Liver (tissue), 9 donors: ENCODE data around the gene FBXO3. TPM values are rescaled to one million over a fixed set of nuclear protein-coding genes. Genes with fewer than 3 reads are reported as not detected.

ENCODE experiments used
- DNase-seq: peaks from one replicate; pipeline ENCODE4 v3.0.0-alpha.2; 2017; ENCODE audit warnings: low spot score
- H3K27ac ChIP-seq, 2 donors: one replicate each; pipeline ENCODE4 v1.7.0; 2013; ENCODE audit warnings: inconsistent platforms in 2 of 2, low read length in 2 of 2, control low read depth in 1 of 2, low read depth in 1 of 2, mild to moderate bottlenecking in 1 of 2
- H3K27me3 ChIP-seq, 4 donors: one replicate each; pipeline versions ENCODE4 v1.6.1 to v1.7.0; 2013; ENCODE audit warnings: low read length in 3 of 4, inconsistent platforms in 1 of 4, mild to moderate bottlenecking in 1 of 4, moderate library complexity in 1 of 4; ENCODE audit not compliant: control insufficient read depth in 4 of 4, insufficient read depth in 4 of 4
- H3K36me3 ChIP-seq, 4 donors: one replicate each; pipeline versions ENCODE4 v1.6.1 to v1.7.0; 2013; ENCODE audit warnings: low read length in 3 of 4, mild to moderate bottlenecking in 3 of 4, low read depth in 1 of 4, moderate library complexity in 1 of 4; ENCODE audit not compliant: control insufficient read depth in 4 of 4, insufficient read depth in 3 of 4
- H3K4me1 ChIP-seq, 4 donors: one replicate each; pipeline versions ENCODE4 v1.6.1 to v1.7.0; 2013; ENCODE audit warnings: low read length in 3 of 4, mild to moderate bottlenecking in 3 of 4, moderate library complexity in 1 of 4; ENCODE audit not compliant: control insufficient read depth in 4 of 4, insufficient read depth in 4 of 4
- H3K4me3 ChIP-seq, 3 donors: one replicate each; pipeline versions ENCODE4 v1.6.1 to v1.7.0; 2013; ENCODE audit warnings: low read length in 3 of 3, control low read depth in 1 of 3, low read depth in 1 of 3, mild to moderate bottlenecking in 1 of 3
- H3K9ac ChIP-seq, 2 donors: one replicate each; pipeline ENCODE4 v1.7.0; 2013; ENCODE audit warnings: low read length in 2 of 2, mild to moderate bottlenecking in 2 of 2, moderate library complexity in 2 of 2, control low read depth in 1 of 2, low read depth in 1 of 2
- H3K9me3 ChIP-seq, 4 donors: one replicate each; pipeline versions ENCODE4 v1.6.1 to v1.7.0; 2013; ENCODE audit warnings: low read length in 3 of 4; ENCODE audit not compliant: control insufficient read depth in 4 of 4
- CTCF ChIP-seq: fragments of 150-350 bp; IDR thresholded peaks from 2 replicates; pipeline ENCODE4 v1.5.1; 2017; ENCODE audit warnings: improper control_type of control experiment, low read depth, low read length; ENCODE audit not compliant: missing input control
- EGR1 ChIP-seq, 2 donors: IDR thresholded peaks; 2 replicates each; pipeline ENCODE4 v1.6.1; 2016 to 2018; ENCODE audit warnings: antibody characterized with exemption in 2 of 2, low read depth in 2 of 2
- FOXA1 ChIP-seq: IDR thresholded peaks from 2 replicates; pipeline ENCODE4 v1.6.1; 2016; ENCODE audit warnings: antibody characterized with exemption
- HNF4A ChIP-seq, 2 donors: conservative IDR thresholded peaks; 2 replicates each; pipeline ENCODE4 v1.6.1; 2016; ENCODE audit warnings: antibody characterized with exemption in 2 of 2, mild to moderate bottlenecking in 2 of 2
- JUND ChIP-seq, 2 donors: IDR thresholded peaks; 2 replicates each; pipeline ENCODE4 v1.6.1; 2016; ENCODE audit warnings: antibody characterized with exemption in 2 of 2
- MAX ChIP-seq: IDR thresholded peaks from 2 replicates; pipeline ENCODE4 v1.6.1; 2016; ENCODE audit warnings: antibody characterized with exemption
- NR2F2 ChIP-seq: IDR thresholded peaks from 2 replicates; pipeline ENCODE4 v1.6.1; 2016; ENCODE audit warnings: antibody characterized with exemption
- REST ChIP-seq: IDR thresholded peaks from 2 replicates; pipeline ENCODE4 v1.6.1; 2016; ENCODE audit warnings: antibody characterized with exemption, mild to moderate bottlenecking
- SP1 ChIP-seq: IDR thresholded peaks from 2 replicates; pipeline ENCODE4 v1.6.1; 2018; ENCODE audit warnings: antibody characterized with exemption, mild to moderate bottlenecking
- YY1 ChIP-seq: IDR thresholded peaks from 2 replicates; pipeline ENCODE4 v1.6.1; 2016; ENCODE audit warnings: antibody characterized with exemption, mild to moderate bottlenecking
- ZBTB33 ChIP-seq: IDR thresholded peaks from 2 replicates; pipeline ENCODE4 v1.6.1; 2016; ENCODE audit warnings: antibody characterized with exemption
- WGBS: extraction: QIAGEN DNeasy Blood & Tissue Kit; methylation state at CpG from one replicate; pipeline ENCODE4 v1.1.7; 2013; 5-methylcytosine and 5-hydroxymethylcytosine counted together
- polyA plus RNA-seq, 2 donors: library from polyadenylated mRNA; stranded (reverse) in 1 of 2; unstranded in 1 of 2; fragments of 200-250 nt in 1 of 2; fragments of >200 nt in 1 of 2; fragmentation: Nextera tagmentation in 1 of 2; extraction: Ambion mirVana in 1 of 2; gene quantifications; one replicate each; pipeline versions ENCODE4 v1.2.1 to v1.2.3, GENCODE V29; 2013 to 2015
- total RNA-seq, 2 donors: library from RNA; depleted of rRNA; stranded (reverse); fragments of >200 nt; gene quantifications; one replicate each; pipeline ENCODE4 v1.2.3, GENCODE V29; 2014
- donor health status: healthy.
- donor health status: healthy.
- donor health status: healthy.
- donor health status: healthy.
- donor health status: healthy.

The FBXO3 gene
- total and polyA plus RNA-seq, 4 donors: 12.2 to 36.4 (median 18.8) TPM

GRCh38 chr11:33723238-33723881, 51.0 kb downstream of the FBXO3 start:
- Histone ChIP-seq H3K9me3 (no peaks in the 10 kb centered on the region), H3K27ac (peak overlapping the region; percentile 42 to 81), H3K4me3 (no peak overlapping the region), H3K27me3 (no peaks in the 10 kb centered on the region), H3K4me1 (peaks cover 0 to 9% (median 7%) of the 10 kb centered on the region in 4 donors), H3K9ac (no peak overlapping the region), H3K36me3 (peaks cover 4 to 27% (median 13%) of the 10 kb centered on the region in 4 donors)
- peak in 1 of 2 donors; percentile 59 for TF ChIP-seq JUND (IDR thresholded peaks at IDR 0.05)
- TF ChIP-seq HNF4A (conservative IDR thresholded peaks at IDR 0.05): no peak
- TF ChIP-seq SP1: peak; percentile 24
- TF ChIP-seq FOXA1: no peak
- DNase-seq: no peak
- 79% methylated on average over 6 of the region's 6 CpGs for WGBS

- Histone ChIP-seq H3K9me3 (no peaks in the 10 kb centered on the region), H3K36me3 (peaks cover 4 to 27% (median 13%) of the 10 kb centered on the region in 4 donors), H3K27ac (peak overlapping the region; percentile 26 to 69), H3K27me3 (no peaks in the 10 kb centered on the region), H3K4me1 (peaks cover 0 to 9% (median 7%) of the 10 kb centered on the region in 4 donors), H3K9ac (no peak overlapping the region), H3K4me3 (no peak overlapping the region)
- no peak for DNase-seq
- WGBS: 89% methylated on average over 2 of the region's 2 CpGs
- TF ChIP-seq YY1: no peak
- TF ChIP-seq EGR1 (IDR thresholded peaks at IDR 0.05; ENCODE audit: low read depth in 2 of 2): no peak
- TF ChIP-seq MAX: no peak
- no peak for TF ChIP-seq NR2F2
- TF ChIP-seq FOXA1: no peak
- no peak for TF ChIP-seq HNF4A (conservative IDR thresholded peaks at IDR 0.05)
- TF ChIP-seq ZBTB33: no peak
Observed at GRCh38 chr11:33722590-33723234, 51.6 kb downstream of the FBXO3 start.

- Histone ChIP-seq H3K27ac (peak overlapping the region; percentile 26 to 69), H3K9me3 (no peaks in the 10 kb centered on the region), H3K9ac (no peak overlapping the region), H3K4me1 (peaks cover 0 to 9% (median 7%) of the 10 kb centered on the region in 4 donors), H3K4me3 (no peak overlapping the region), H3K36me3 (peaks cover 4 to 33% (median 18%) of the 10 kb centered on the region in 4 donors), H3K27me3 (no peaks in the 10 kb centered on the region)
- TF ChIP-seq FOXA1: no peak
- TF ChIP-seq REST: no peak
- TF ChIP-seq ZBTB33: no peak
- no peak for TF ChIP-seq CTCF
- TF ChIP-seq NR2F2: no peak
- no peak for TF ChIP-seq JUND (IDR thresholded peaks at IDR 0.05)
- no peak for TF ChIP-seq YY1
- DNase-seq: no peak
- 75% methylated on average over 5 of the region's 5 CpGs for WGBS
Observed at GRCh38 chr11:33721984-33722383, 52.3 kb downstream of the FBXO3 start.
